Measurements from ENCODE around the gene TMPRSS9.
A peak's percentile ranks its signal among the peaks of the same experiment; 100 is the strongest.
"Not testable (repeated sequence)": the region's sequence is repeated elsewhere in the genome, so short reads cannot be mapped to it uniquely, and the experiment has no call there.

The TMPRSS9 gene

GRCh38 chr19:2342656-2343288 lies 17.3 kb upstream of the TMPRSS9 start:
- no peak for DNase-seq (ENCODE audit: low read depth)

- no peak for DNase-seq (ENCODE audit: low read depth)
These were observed 16.6 kb upstream of the TMPRSS9 start for GRCh38 chr19:2343289-2343982.

- no peak for DNase-seq (ENCODE audit: low read depth)
These were observed 15.6 kb upstream of the TMPRSS9 start for GRCh38 chr19:2344381-2344870.

DNA sequence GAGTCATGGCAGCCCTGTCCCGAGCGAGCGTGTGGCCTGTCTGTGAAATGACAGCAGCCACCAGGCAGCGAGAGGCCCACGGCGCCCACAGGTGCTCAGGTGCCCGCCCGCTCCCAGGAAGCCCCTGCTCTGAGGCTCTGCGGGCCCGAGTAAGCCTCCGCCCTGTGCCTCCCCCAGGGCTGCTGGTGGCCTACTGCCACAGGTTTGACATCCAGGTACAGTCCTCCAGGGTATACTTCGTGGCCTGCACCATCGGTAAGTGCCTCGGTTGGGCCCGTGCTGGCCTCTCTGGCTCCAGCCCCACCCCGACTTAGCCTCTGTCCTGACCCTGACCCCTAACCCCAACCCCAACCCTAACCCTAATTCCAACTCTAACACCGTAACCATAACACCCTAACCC lies 15.0 kb upstream of the TMPRSS9 start:
- DNase-seq (ENCODE audit: low read depth), result no peak

DNA sequence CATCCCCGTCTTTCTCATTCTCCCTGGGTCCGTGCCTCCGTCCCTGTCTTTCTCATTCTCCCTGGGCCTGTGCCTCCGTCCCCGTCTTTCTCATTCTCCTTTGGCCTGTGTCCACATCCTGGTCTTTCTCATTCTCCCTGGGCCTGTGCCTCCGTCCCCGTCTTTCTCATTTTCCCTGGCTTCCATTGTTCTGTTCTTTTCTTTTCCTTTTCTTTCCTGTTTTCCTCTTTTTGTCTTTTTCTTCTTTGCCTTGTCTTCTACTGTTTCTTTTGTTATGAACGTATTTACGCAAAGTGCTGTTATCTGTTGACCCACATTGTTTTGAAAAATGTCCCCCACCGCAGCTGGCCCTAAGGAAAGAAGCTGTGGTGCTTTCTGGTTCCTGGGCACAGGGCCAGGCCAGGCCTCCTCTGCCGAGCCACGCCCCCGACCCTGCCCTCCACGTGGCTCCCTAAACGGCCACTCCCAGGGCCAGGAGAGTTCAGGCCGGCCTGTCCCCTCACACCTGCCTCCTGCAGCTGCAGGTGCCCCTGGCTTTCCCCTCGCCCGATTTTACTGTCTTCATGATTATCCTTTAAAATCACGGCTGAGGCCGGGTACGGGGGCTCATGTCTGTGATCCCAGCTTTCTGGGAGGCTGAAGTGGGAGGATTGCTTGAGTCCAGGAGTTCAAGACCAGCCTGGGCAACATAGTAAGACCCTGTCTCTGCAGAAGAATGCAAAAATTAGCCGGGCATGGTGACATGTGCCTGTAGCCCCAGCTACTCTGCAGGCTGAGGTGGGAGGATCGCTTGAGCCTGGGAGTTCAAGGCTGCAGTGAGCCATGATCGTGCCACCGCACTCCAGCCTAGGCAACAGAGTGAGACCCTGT lies 14.0 kb upstream of the TMPRSS9 start:
- no peak for DNase-seq (ENCODE audit: low read depth)

GRCh38 chr19:2349818-2350217 lies 10.2 kb upstream of the TMPRSS9 start:
- not testable (repeated sequence) for DNase-seq (ENCODE audit: low read depth)

GRCh38 chr19:2350656-2351055 lies 9.4 kb upstream of the TMPRSS9 start:
- DNase-seq (ENCODE audit: low read depth), result no peak

DNA sequence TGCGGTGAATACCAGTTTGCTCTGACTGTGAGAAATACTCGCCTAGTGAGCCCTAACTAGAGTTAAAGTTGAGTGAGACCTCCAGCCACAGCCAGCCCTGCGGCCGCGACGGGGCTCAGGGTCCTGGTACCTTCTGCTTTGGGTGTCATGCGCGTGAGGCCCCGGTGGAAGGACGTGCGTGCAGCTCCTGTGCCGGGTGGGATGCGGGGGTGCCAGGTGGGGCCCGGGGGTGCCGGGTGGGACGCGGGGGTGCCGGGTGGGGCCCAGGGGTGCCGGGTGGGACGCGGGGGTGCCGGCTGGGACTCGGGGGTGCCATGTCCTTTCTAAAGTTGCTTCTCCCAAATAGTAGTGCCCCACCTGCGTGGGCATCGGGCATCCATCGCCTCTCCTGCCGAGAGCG lies 8.5 kb upstream of the TMPRSS9 start:
- DNase-seq (ENCODE audit: low read depth), result no peak

DNA sequence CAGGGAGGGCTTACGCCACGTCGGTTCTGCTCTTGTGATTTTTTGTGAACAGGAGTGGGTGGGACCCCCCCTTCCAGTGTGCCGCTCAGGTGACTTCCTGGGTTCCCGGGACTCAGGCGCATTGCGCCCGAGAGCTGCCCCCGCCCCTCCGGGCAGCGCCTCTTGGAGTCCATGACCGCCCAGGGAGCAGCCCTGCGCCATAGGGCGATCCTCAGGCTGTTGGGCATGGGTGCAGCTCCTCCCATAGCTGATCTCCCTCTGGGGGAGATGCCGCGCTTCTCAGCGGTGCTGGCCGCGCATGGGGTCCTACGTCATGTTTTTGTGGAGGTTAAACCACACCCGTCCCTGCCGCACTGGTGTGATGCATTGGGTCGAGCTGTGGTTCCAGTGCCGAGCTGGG lies 7.9 kb upstream of the TMPRSS9 start:
- DNase-seq (ENCODE audit: low read depth), result no peak

DNA sequence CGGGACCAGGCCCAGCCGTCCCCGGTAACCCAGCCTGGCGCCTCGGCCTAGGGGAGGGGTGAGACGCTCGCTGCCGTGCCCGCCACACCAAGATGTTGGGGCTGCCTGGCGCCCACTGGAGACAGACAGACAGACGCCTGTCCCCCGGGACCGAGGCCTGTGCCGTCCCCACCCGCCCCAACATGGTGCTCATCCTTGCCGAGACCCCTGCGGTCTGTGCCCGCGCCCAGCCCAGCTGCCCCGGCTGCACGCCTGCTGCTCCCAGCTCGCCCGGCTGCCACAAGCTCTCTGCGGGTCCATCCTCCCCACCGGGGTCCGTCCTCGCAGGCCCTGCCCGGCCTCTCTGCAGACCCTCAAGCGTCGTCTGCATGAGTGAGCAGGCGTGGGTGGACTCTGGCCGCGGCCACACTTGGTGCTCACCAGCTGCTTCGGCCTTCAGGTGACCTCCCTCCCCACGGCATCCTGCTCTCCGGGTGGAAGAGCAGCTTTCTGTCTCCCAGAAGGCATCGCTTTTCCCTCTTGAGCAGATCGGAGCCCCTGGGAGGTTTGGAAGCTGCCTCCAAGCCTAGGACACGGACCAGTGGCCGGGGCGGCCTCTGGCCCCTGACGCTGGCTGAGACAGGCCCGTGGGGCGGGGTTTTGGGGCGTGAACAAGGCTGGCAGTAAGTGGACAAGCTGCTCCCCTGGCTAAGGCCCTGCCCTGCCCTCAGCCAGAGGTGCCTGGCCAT lies 6.7 kb upstream of the TMPRSS9 start:
- no peak for DNase-seq (ENCODE audit: low read depth)

DNA sequence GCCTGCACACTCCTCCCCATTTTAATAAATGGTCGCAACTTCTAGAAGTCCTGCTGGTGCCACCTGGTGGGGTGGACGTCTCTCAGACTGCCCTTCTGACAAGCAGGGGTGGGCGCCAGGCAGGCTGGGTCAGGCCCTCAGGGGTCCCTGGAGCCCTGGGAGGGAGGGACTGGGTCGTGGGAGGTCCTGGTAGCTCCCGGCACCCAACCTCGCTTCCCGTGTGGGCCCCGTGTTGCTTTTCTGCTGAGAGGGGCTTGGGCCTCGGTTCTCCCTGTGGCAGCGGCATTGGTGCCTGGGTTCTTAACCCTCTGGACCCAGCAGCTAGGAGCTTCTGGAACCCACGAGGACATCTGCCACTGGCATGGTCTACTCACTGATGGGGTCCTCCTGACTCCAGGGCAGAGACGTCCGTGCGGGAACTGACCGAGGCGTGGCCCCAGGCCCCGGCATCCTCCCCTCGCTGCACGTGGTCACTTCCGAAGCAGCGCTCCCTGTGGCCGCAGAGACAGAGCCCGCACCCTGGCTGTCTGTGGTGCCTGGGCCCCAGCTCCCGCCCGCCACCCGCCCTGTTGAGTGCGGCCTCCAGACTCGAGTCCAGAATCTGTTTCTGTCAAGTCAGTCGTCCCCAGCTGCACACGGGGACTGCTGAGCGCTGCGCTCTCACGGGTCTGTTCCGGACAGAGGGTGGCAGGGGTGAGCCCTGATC lies 6.0 kb upstream of the TMPRSS9 start:
- DNase-seq (ENCODE audit: low read depth), result no peak

DNA sequence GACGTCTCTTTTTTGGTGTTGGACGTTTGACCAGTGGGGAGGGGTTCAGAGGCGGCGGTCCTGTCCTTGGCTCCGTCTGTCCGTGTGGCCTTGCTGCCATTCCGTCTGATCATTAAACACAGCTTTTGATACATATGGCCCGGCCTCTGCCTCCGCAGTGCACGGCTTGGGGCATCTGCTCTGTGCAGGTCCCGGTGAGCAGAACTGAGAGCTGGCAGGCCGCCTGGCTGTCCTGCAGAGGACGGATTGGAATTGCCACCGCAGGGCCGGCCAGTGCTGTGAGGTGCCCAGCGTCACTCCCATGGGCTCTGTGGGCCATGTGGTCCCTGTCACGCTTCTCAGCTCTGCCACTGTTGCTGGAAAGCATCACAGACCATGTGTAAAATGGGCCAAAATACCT lies 5.4 kb upstream of the TMPRSS9 start:
- DNase-seq (ENCODE audit: low read depth), result no peak

DNA sequence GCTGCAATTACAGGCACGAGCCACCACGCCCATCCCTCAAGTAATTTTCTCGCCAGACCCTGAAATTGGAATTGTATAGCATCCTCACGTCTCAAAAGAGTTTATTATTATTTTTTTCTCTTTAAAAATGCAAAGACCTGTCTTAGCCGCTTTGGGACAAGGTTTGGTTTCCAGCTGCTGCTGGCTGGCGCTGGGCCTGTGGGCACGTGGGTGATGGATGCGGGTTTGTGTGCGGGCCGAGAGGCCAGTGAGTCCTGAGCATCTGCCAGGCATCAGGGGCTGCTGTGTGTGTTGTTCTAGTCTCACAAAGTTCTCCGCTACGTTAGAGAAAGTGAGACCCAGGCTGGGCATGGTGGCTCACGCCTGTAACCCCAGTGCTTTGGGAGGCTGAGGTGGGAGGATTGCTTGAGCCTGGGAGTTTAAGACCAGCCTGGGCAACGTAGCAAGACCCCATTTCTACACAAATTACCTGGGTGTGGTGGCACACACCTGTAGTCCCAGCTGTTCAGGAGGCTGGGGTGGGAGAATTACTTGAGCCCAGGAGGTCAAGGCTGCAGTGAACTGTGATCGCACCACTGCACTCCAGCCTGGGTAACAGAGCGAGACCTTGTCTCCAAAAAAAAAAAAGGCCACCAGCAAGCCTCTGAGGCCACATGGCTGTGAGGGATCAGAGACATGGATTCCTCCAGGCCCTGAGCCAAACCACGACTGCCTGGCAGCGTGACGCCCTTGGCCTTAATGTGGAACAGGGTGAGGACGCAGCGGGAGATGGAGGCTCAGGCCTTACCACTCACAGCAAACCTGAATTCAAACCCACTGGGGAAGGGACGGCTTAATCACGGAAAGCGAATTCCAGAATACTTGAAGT lies 4.7 kb upstream of the TMPRSS9 start:
- DNase-seq (ENCODE audit: low read depth), result peak; percentile 31

- no peak for DNase-seq (ENCODE audit: low read depth)
These were observed 3.9 kb upstream of the TMPRSS9 start for GRCh38 chr19:2356036-2356646.

DNA sequence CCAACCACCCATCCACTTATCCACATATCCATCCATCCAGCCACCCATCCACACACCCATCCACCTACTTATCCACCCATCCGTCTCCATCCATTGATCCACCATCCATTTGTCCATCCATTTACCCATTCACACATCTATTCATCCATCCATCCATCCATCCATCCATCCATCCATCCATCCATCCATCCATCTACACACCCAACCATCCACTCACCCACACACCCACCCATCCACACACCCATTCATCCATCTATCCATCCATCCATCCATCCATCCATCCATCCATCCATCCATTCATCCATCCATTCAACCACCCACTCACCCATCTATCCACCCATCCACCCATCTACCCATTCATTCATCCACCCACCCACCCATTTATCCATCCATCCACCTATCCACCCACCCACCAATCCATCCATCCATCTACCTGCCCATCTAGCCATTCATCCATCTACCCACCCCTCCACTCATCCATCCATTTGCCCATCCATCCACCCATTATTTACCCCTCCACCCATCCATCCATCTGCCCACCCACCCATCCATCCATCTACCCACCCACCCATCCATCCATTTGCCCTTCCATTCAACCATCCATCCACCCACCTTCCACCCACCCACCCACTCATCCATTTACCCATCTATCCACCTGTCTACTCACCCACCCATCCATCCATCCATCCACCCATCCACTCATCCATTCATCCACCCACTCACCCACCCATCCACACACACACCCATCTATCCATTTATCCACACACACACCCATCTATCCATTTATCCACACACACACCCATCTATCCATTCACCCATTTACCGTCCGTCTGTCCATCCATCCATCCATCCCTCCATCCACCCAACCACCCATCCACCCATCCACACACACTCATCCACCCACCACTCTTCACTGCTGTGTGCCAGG lies 2.5 kb upstream of the TMPRSS9 start:
- DNase-seq (ENCODE audit: low read depth), result no peak

DNA sequence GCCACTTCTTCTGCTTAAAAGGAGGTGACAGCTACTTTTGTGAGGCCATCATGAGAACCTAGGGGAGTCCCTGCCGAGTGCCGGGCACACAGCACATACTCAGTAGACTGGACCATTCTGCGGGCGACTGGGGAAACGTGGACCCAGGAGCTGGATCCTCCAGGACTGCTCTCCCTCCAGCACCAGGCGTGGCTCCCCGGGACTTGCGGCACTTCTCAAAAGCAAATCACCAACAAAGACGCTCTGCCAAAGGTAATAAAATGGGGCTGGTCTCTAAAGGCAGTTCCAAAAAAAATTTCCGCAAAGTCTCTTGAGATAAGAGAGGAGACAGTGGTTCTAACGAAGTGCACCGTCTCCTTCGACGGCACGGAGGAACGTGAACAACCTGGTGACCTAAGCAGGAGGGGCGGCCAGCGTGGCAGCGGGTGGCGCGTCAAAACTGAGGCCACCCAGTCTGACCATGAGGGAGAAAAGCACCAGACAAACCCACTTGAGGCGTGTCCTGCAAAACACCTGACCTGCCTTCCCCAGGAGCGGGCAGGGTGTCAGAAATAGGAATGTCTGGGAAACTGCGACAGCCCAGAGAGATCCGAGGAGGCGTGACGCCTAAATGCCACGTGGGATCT lies 1.4 kb upstream of the TMPRSS9 start:
- DNase-seq (ENCODE audit: low read depth), result no peak

DNA sequence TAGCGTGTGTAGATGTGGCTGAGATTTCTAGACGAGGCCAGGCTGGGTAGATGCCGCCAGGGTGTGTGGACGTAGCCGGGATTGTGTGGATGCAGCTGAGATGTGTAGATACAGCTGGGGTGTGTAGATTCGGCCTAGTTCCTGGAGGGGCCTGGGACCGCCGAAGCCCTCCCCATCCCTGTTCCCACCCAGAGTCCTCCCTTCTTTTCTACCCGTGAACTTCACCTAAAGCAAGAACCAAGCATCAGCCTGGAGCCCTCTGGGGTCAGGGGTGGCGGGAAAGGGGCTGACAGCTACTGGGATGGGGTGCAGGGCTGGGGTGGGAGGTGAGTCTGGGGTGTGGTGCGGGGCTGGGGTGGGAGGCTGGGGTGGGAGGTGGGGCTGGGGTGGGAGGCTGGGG lies 768 bp downstream of the TMPRSS9 start:
- DNase-seq (ENCODE audit: low read depth), result no peak

DNA sequence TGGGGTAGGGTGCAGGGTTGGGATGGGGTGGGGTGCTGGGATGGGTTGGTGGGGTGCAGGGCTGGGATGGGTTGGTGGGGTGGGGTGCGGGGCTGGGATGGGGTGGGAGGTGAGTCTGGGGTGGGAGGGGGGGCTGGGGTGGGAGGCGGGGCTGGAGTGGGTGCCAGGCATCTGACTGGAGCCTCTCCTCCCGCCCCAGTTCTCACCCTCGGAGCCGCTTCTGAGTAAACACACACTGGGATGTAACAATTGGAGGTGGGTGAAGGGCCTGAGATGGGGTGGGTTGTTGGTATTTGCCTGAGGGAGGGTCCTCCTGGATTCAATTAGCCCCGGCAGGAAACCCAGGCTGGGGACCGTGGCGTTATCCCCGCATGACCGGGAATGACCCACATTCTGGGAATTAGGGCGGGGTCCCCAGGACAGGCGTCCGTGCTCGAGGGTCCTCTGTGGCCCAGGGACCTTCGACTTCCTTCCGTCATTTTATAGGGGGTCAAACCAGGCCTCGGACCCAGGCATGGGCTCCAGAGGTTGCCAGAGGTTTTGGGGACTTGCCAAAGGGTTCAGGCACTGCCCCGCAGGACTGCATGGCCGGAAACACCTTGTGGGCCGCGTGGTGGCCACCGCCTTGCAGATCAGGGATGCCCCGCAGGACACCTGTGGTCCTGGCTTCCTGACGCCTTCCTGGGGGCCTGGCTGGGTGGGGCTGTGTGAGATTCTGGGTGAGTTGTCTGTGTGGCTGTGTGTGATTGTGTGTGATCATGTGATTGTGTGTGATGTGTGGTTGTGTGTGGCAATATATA lies 1.4 kb downstream of the TMPRSS9 start:
- no peak for DNase-seq (ENCODE audit: low read depth)

Measured in stromal cell of bone marrow (primary cell).